ENCODE data around the gene KLHDC7A.

DNA sequence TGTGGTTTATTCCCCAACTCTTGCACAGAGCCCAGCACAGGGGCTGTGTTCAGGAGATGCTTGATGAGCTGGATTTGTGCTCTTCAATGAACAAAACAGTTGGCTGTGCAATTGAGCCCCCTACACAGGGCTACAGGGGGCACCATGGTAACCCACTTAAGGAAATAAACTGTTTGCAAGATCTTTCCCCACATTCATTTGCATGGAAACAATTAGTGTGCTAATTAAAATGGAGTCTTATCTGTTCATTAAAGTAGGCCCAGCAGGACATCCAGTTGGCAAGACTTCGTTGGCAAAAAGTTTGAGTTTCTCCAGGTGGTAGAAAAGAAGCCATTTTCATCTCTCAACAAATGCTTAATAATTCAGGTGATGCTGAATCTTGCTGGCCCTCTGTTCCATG is 15.3 kb downstream of the KLHDC7A start:
- no peak for TF ChIP-seq GATA2 (IDR thresholded peaks at IDR 0.05; ENCODE audit: insufficient read depth, insufficient read length, low read depth, low read length)
- no peak for TF ChIP-seq EZH2 (IDR thresholded peaks at IDR 0.05; ENCODE audit: borderline replicate concordance, low read depth, low read length, severe bottlenecking)
- TF ChIP-seq, protein P1, sequence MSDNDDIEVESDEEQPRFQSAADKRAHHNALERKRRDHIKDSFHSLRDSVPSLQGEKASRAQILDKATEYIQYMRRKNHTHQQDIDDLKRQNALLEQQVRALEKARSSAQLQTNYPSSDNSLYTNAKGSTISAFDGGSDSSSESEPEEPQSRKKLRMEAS (IDR thresholded peaks at IDR 0.05; ENCODE audit: insufficient read depth, insufficient read length) = no peak
- TF ChIP-seq, protein P2, sequence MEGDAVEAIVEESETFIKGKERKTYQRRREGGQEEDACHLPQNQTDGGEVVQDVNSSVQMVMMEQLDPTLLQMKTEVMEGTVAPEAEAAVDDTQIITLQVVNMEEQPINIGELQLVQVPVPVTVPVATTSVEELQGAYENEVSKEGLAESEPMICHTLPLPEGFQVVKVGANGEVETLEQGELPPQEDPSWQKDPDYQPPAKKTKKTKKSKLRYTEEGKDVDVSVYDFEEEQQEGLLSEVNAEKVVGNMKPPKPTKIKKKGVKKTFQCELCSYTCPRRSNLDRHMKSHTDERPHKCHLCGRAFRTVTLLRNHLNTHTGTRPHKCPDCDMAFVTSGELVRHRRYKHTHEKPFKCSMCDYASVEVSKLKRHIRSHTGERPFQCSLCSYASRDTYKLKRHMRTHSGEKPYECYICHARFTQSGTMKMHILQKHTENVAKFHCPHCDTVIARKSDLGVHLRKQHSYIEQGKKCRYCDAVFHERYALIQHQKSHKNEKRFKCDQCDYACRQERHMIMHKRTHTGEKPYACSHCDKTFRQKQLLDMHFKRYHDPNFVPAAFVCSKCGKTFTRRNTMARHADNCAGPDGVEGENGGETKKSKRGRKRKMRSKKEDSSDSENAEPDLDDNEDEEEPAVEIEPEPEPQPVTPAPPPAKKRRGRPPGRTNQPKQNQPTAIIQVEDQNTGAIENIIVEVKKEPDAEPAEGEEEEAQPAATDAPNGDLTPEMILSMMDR (IDR thresholded peaks at IDR 0.05; ENCODE audit: extremely low read depth in 1 of 2, insufficient read depth in 1 of 2, low read depth in 1 of 2, low read length in 2 of 2) = no peak

Measured in endothelial cell of umbilical vein (primary cell).